HepG2 (cell line): ENCODE data around the gene N4BP2L1. TPM values are rescaled to one million over a fixed set of nuclear protein-coding genes. Genes with fewer than 3 reads are reported as not detected.
A peak's percentile ranks its signal among the peaks of the same experiment; 100 is the strongest.

Source experiments
- FOXJ3 ChIP-seq: sonication (generic); formaldehyde crosslinking; IDR thresholded peaks from 2 replicates; pipeline ENCODE4 v1.4.0; 2020; ENCODE audit warnings: missing genetic modification reagents, mild to moderate bottlenecking, borderline replicate concordance
- MTA3 ChIP-seq: sonication (generic); formaldehyde crosslinking; IDR thresholded peaks from 2 replicates; pipeline ENCODE4 v1.4.0; 2020; ENCODE audit warnings: missing genetic modification reagents
- PHF20 ChIP-seq: sonication (generic); formaldehyde crosslinking; IDR thresholded peaks from 2 replicates; pipeline ENCODE4 v1.5.0; 2020; ENCODE audit warnings: mild to moderate bottlenecking, missing genetic modification reagents
- SMAD1 ChIP-seq: sonication (generic); formaldehyde crosslinking; IDR thresholded peaks from 2 replicates; pipeline ENCODE4 v1.4.0; 2020; ENCODE audit warnings: missing genetic modification reagents, low read depth, mild to moderate bottlenecking, borderline replicate concordance
- SMAD9 ChIP-seq: sonication (generic); formaldehyde crosslinking; IDR thresholded peaks from 2 replicates; pipeline ENCODE4 v1.5.1; 2020; ENCODE audit warnings: mild to moderate bottlenecking, missing genetic modification reagents
- STAG1 ChIP-seq: sonication (generic); formaldehyde crosslinking; IDR thresholded peaks from 2 replicates; pipeline ENCODE4 v1.4.0; 2020; ENCODE audit warnings: missing genetic modification reagents
- TCF7L2 ChIP-seq: IDR thresholded peaks from 2 replicates; pipeline ENCODE4 v1.6.1; 2011; ENCODE audit warnings: mild to moderate bottlenecking, low read depth, low read length, moderate library complexity
- TSC22D2 ChIP-seq: sonication (generic); formaldehyde crosslinking; IDR thresholded peaks from 2 replicates; pipeline ENCODE4 v1.5.1; 2020; ENCODE audit warnings: missing genetic modification reagents, mild to moderate bottlenecking, borderline replicate concordance
- XRCC5 ChIP-seq: fragments of 200-400 bp; formaldehyde crosslinking; optimal IDR thresholded peaks from 2 replicates; pipeline ENCODE3; 2017; ENCODE audit warnings: mild to moderate bottlenecking, low read length
- ZNF24 ChIP-seq: fragments of 450-650 bp; IDR thresholded peaks from 2 replicates; pipeline ENCODE4 v1.6.1; 2017; ENCODE audit warnings: antibody characterized with exemption, mild to moderate bottlenecking
- ZNF607 ChIP-seq: sonication (generic); formaldehyde crosslinking; IDR thresholded peaks from 2 replicates; pipeline ENCODE4 v1.5.1; 2020; ENCODE audit warnings: missing genetic modification reagents, mild to moderate bottlenecking, borderline replicate concordance
- ZNF761 ChIP-seq: sonication (generic); formaldehyde crosslinking; conservative IDR thresholded peaks from 2 replicates; pipeline ENCODE4 v1.4.0; 2020; ENCODE audit warnings: mild to moderate bottlenecking, missing genetic modification reagents
- polyA plus RNA-seq, 8 experiments: library from polyadenylated mRNA; depleted of rRNA in 3 of 8; stranded (reverse) in 7 of 8; unstranded in 1 of 8; fragments of >200 nt; fragmentation: Illumina TruSeq in 4 of 8; extraction: Trizol in 4 of 8; gene quantifications; 2 replicates each; pipeline versions ENCODE4 v1.2.1 to v1.2.3, GENCODE V29; 2011 to 2016; ENCODE audit warnings: low read depth in 4 of 8, missing spikeins in 1 of 8, mixed read lengths in 1 of 8; ENCODE audit not compliant: insufficient read depth in 1 of 8
- total RNA-seq, 5 experiments: library from RNA; depleted of rRNA; stranded (reverse); fragments of >200 nt; fragmentation: Illumina TruSeq; extraction: Trizol; gene quantifications; 2 replicates each; pipeline ENCODE4 v1.2.3, GENCODE V29; 2016; ENCODE audit warnings: low read depth in 1 of 5
- TF ChIP-seq, protein P1 (sequence below): fragments of 450-650 bp; IDR thresholded peaks from 2 replicates; pipeline ENCODE4 v1.6.1; 2016
- TF ChIP-seq, protein P2 (sequence below): sonication (generic); formaldehyde crosslinking; IDR thresholded peaks from 2 replicates; pipeline ENCODE4 v1.5.1; 2020; ENCODE audit warnings: mild to moderate bottlenecking, missing genetic modification reagents
- TF ChIP-seq, protein P3 (sequence below): sonication (generic); formaldehyde crosslinking; IDR thresholded peaks from 2 replicates; pipeline ENCODE4 v1.9.0; 2022; ENCODE audit warnings: low read depth, missing genetic modification reagents
- TF ChIP-seq, protein P4 (sequence below): sonication (generic); formaldehyde crosslinking; IDR thresholded peaks from 2 replicates; pipeline ENCODE4 v1.5.0; 2020; ENCODE audit warnings: mild to moderate bottlenecking, missing genetic modification reagents, moderate library complexity
- TF ChIP-seq, protein P5 (sequence below): sonication (generic); formaldehyde crosslinking; conservative IDR thresholded peaks from 2 replicates; pipeline ENCODE4 v1.4.0; 2020; ENCODE audit warnings: missing genetic modification reagents
- TF ChIP-seq, protein P6 (sequence below): sonication (generic); formaldehyde crosslinking; conservative IDR thresholded peaks from 2 replicates; pipeline ENCODE4 v1.4.0; 2020; ENCODE audit warnings: missing genetic modification reagents

The N4BP2L1 gene
- total and polyA plus RNA-seq, 2 of the 13 experiments (the other 11 are each of a cell fraction or from before 2014, with no cell fraction given), result 13.2 to 34.5 TPM

DNA sequence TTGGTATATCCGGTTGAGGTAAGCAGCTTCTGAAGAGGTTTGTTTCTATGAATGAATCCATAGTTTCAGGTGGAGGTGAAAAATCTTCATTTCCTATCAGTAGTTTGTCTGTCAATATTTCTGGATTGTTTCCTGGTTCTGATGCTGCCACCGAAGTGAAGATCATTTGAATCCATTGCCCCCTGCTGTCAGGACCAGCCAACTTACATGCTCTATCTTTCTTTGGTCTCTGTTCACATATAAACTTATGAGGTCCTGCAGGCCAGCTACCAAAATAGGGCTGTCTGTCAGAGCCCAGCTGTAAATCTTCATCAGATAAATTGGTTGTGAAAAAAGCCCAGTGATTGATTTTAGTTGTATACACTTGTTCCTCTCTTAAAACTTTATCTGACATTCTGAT lies 15.2 kb upstream of the N4BP2L1 start (continued):
- peak; percentile 81 for TF ChIP-seq STAG1 (CRISPR knock-in tag)
- TF ChIP-seq ZNF24, result no peak
- TF ChIP-seq, protein P1, sequence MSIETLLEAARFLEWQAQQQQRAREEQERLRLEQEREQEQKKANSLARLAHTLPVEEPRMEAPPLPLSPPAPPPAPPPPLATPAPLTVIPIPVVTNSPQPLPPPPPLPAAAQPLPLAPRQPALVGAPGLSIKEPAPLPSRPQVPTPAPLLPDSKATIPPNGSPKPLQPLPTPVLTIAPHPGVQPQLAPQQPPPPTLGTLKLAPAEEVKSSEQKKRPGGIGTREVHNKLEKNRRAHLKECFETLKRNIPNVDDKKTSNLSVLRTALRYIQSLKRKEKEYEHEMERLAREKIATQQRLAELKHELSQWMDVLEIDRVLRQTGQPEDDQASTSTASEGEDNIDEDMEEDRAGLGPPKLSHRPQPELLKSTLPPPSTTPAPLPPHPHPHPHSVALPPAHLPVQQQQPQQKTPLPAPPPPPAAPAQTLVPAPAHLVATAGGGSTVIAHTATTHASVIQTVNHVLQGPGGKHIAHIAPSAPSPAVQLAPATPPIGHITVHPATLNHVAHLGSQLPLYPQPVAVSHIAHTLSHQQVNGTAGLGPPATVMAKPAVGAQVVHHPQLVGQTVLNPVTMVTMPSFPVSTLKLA, result no peak
- no peak for TF ChIP-seq FOXJ3 (CRISPR knock-in tag)
- no peak for TF ChIP-seq ZNF761 (CRISPR knock-in tag)
- TF ChIP-seq SMAD9 (CRISPR knock-in tag), result no peak
- TF ChIP-seq, protein P2, sequence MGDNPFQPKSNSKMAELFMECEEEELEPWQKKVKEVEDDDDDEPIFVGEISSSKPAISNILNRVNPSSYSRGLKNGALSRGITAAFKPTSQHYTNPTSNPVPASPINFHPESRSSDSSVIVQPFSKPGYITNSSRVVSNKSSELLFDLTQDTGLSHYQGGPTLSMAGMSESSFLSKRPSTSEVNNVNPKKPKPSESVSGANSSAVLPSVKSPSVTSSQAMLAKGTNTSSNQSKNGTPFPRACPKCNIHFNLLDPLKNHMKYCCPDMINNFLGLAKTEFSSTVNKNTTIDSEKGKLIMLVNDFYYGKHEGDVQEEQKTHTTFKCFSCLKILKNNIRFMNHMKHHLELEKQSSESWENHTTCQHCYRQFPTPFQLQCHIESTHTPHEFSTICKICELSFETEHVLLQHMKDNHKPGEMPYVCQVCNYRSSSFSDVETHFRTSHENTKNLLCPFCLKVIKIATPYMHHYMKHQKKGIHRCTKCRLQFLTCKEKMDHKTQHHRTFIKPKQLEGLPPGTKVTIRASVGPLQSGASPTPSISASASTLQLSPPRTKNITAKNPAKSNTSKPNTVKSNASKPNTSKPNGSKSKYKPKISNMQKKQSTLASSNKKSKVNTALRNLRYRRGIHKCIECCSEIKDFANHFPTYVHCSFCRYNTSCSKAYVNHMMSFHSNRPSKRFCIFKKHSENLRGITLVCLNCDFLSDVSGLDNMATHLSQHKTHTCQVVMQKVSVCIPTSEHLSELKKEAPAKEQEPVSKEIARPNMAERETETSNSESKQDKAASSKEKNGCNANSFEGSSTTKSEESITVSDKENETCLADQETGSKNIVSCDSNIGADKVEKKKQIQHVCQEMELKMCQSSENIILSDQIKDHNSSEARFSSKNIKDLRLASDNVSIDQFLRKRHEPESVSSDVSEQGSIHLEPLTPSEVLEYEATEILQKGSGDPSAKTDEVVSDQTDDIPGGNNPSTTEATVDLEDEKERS (CRISPR knock-in tag), result no peak
- TF ChIP-seq MTA3 (CRISPR knock-in tag), result no peak
- TF ChIP-seq XRCC5, result no peak
- TF ChIP-seq SMAD1 (CRISPR knock-in tag), result no peak
- TF ChIP-seq, protein P3, sequence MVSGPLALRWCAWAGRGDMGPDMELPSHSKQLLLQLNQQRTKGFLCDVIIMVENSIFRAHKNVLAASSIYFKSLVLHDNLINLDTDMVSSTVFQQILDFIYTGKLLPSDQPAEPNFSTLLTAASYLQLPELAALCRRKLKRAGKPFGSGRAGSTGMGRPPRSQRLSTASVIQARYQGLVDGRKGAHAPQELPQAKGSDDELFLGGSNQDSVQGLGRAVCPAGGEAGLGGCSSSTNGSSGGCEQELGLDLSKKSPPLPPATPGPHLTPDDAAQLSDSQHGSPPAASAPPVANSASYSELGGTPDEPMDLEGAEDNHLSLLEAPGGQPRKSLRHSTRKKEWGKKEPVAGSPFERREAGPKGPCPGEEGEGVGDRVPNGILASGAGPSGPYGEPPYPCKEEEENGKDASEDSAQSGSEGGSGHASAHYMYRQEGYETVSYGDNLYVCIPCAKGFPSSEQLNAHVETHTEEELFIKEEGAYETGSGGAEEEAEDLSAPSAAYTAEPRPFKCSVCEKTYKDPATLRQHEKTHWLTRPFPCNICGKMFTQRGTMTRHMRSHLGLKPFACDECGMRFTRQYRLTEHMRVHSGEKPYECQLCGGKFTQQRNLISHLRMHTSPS (CRISPR knock-in tag), result no peak
- TF ChIP-seq, protein P4, sequence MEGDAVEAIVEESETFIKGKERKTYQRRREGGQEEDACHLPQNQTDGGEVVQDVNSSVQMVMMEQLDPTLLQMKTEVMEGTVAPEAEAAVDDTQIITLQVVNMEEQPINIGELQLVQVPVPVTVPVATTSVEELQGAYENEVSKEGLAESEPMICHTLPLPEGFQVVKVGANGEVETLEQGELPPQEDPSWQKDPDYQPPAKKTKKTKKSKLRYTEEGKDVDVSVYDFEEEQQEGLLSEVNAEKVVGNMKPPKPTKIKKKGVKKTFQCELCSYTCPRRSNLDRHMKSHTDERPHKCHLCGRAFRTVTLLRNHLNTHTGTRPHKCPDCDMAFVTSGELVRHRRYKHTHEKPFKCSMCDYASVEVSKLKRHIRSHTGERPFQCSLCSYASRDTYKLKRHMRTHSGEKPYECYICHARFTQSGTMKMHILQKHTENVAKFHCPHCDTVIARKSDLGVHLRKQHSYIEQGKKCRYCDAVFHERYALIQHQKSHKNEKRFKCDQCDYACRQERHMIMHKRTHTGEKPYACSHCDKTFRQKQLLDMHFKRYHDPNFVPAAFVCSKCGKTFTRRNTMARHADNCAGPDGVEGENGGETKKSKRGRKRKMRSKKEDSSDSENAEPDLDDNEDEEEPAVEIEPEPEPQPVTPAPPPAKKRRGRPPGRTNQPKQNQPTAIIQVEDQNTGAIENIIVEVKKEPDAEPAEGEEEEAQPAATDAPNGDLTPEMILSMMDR (CRISPR knock-in tag), result peak; percentile 70
- no peak for TF ChIP-seq TCF7L2
- TF ChIP-seq ZNF607 (CRISPR knock-in tag), result no peak
- TF ChIP-seq, protein P5, sequence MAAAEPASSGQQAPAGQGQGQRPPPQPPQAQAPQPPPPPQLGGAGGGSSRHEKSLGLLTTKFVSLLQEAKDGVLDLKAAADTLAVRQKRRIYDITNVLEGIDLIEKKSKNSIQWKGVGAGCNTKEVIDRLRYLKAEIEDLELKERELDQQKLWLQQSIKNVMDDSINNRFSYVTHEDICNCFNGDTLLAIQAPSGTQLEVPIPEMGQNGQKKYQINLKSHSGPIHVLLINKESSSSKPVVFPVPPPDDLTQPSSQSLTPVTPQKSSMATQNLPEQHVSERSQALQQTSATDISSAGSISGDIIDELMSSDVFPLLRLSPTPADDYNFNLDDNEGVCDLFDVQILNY (CRISPR knock-in tag), result no peak
- no peak for TF ChIP-seq PHF20 (CRISPR knock-in tag)
- TF ChIP-seq TSC22D2, result no peak
- TF ChIP-seq, protein P6, sequence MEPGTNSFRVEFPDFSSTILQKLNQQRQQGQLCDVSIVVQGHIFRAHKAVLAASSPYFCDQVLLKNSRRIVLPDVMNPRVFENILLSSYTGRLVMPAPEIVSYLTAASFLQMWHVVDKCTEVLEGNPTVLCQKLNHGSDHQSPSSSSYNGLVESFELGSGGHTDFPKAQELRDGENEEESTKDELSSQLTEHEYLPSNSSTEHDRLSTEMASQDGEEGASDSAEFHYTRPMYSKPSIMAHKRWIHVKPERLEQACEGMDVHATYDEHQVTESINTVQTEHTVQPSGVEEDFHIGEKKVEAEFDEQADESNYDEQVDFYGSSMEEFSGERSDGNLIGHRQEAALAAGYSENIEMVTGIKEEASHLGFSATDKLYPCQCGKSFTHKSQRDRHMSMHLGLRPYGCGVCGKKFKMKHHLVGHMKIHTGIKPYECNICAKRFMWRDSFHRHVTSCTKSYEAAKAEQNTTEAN (CRISPR knock-in tag), result no peak
